Measurements from ENCODE around the gene MYO1B.

The MYO1B gene

GRCh38 chr2:191268596-191268995 is 23.4 kb downstream of the MYO1B start:
- Histone ChIP-seq H3K9me3 (ENCODE audit: control insufficient read depth in 2 of 2, low read length in 2 of 2) (no peaks in the 10 kb centered on the region), H3K9ac (ENCODE audit: low read depth in 1 of 2, low read length in 2 of 2) (no peak overlapping the region), H3K4me1 (ENCODE audit: control insufficient read depth in 2 of 2, insufficient read depth in 2 of 2, low read length in 2 of 2) (peaks cover 0 to 3% of the 10 kb centered on the region in 2 donors), H3K27ac (ENCODE audit: low read depth in 2 of 2, low read length in 2 of 2) (no peak overlapping the region), H3K27me3 (ENCODE audit: control insufficient read depth in 2 of 2, insufficient read depth in 2 of 2, low read length in 2 of 2) (no peaks in the 10 kb centered on the region), H3K36me3 (ENCODE audit: control insufficient read depth in 2 of 2, insufficient read depth in 2 of 2, low read length in 2 of 2) (no peaks in the 10 kb centered on the region), H3K4me3 (ENCODE audit: low read length in 2 of 2) (no peak overlapping the region)

GRCh38 chr2:191270306-191271161 is 25.3 kb downstream of the MYO1B start:
- no peaks in the 10 kb centered on the region for H3K9me3 ChIP-seq (ENCODE audit: control insufficient read depth in 2 of 2, low read length in 2 of 2)
- no peak overlapping the region for H3K4me3 ChIP-seq (ENCODE audit: low read length in 2 of 2)
- H3K36me3 ChIP-seq (ENCODE audit: control insufficient read depth in 2 of 2, insufficient read depth in 2 of 2, low read length in 2 of 2): no peaks in the 10 kb centered on the region
- no peaks in the 10 kb centered on the region for H3K4me1 ChIP-seq (ENCODE audit: control insufficient read depth in 2 of 2, insufficient read depth in 2 of 2, low read length in 2 of 2)
- H3K9ac ChIP-seq (ENCODE audit: low read depth in 1 of 2, low read length in 2 of 2): no peak overlapping the region
- H3K27me3 ChIP-seq (ENCODE audit: control insufficient read depth in 2 of 2, insufficient read depth in 2 of 2, low read length in 2 of 2): no peaks in the 10 kb centered on the region
- no peak overlapping the region for H3K27ac ChIP-seq (ENCODE audit: low read depth in 2 of 2, low read length in 2 of 2)

- H3K27me3 ChIP-seq (ENCODE audit: control insufficient read depth in 2 of 2, insufficient read depth in 2 of 2, low read length in 2 of 2): no peaks in the 10 kb centered on the region
- H3K9ac ChIP-seq (ENCODE audit: low read depth in 1 of 2, low read length in 2 of 2): no peak overlapping the region
- H3K4me3 ChIP-seq (ENCODE audit: low read length in 2 of 2): no peak overlapping the region
- no peak overlapping the region for H3K27ac ChIP-seq (ENCODE audit: low read depth in 2 of 2, low read length in 2 of 2)
- H3K4me1 ChIP-seq (ENCODE audit: control insufficient read depth in 2 of 2, insufficient read depth in 2 of 2, low read length in 2 of 2): no peaks in the 10 kb centered on the region
- no peaks in the 10 kb centered on the region for H3K9me3 ChIP-seq (ENCODE audit: control insufficient read depth in 2 of 2, low read length in 2 of 2)
- no peaks in the 10 kb centered on the region for H3K36me3 ChIP-seq (ENCODE audit: control insufficient read depth in 2 of 2, insufficient read depth in 2 of 2, low read length in 2 of 2)
Measured at GRCh38 chr2:191272064-191272463, 26.9 kb downstream of the MYO1B start.

GRCh38 chr2:191274413-191274815 is 29.2 kb downstream of the MYO1B start:
- Histone ChIP-seq H3K36me3 (ENCODE audit: control insufficient read depth in 2 of 2, insufficient read depth in 2 of 2, low read length in 2 of 2) (no peaks in the 10 kb centered on the region), H3K27ac (ENCODE audit: low read depth in 2 of 2, low read length in 2 of 2) (no peak overlapping the region), H3K9ac (ENCODE audit: low read depth in 1 of 2, low read length in 2 of 2) (no peak overlapping the region), H3K4me3 (ENCODE audit: low read length in 2 of 2) (no peak overlapping the region), H3K9me3 (ENCODE audit: control insufficient read depth in 2 of 2, low read length in 2 of 2) (no peaks in the 10 kb centered on the region), H3K27me3 (ENCODE audit: control insufficient read depth in 2 of 2, insufficient read depth in 2 of 2, low read length in 2 of 2) (no peaks in the 10 kb centered on the region), H3K4me1 (ENCODE audit: control insufficient read depth in 2 of 2, insufficient read depth in 2 of 2, low read length in 2 of 2) (no peaks in the 10 kb centered on the region)

GRCh38 chr2:191276792-191277465 is 31.7 kb downstream of the MYO1B start:
- Histone ChIP-seq H3K4me3 (ENCODE audit: low read length in 2 of 2) (no peak overlapping the region), H3K9ac (ENCODE audit: low read depth in 1 of 2, low read length in 2 of 2) (no peak overlapping the region), H3K9me3 (ENCODE audit: control insufficient read depth in 2 of 2, low read length in 2 of 2) (no peaks in the 10 kb centered on the region), H3K36me3 (ENCODE audit: control insufficient read depth in 2 of 2, insufficient read depth in 2 of 2, low read length in 2 of 2) (no peaks in the 10 kb centered on the region), H3K27ac (ENCODE audit: low read depth in 2 of 2, low read length in 2 of 2) (no peak overlapping the region), H3K4me1 (ENCODE audit: control insufficient read depth in 2 of 2, insufficient read depth in 2 of 2, low read length in 2 of 2) (no peaks in the 10 kb centered on the region), H3K27me3 (ENCODE audit: control insufficient read depth in 2 of 2, insufficient read depth in 2 of 2, low read length in 2 of 2) (no peaks in the 10 kb centered on the region)

- H3K27ac ChIP-seq (ENCODE audit: low read depth in 2 of 2, low read length in 2 of 2): no peak overlapping the region
- H3K36me3 ChIP-seq (ENCODE audit: control insufficient read depth in 2 of 2, insufficient read depth in 2 of 2, low read length in 2 of 2): no peaks in the 10 kb centered on the region
- H3K4me3 ChIP-seq (ENCODE audit: low read length in 2 of 2): no peak overlapping the region
- no peaks in the 10 kb centered on the region for H3K4me1 ChIP-seq (ENCODE audit: control insufficient read depth in 2 of 2, insufficient read depth in 2 of 2, low read length in 2 of 2)
- H3K27me3 ChIP-seq (ENCODE audit: control insufficient read depth in 2 of 2, insufficient read depth in 2 of 2, low read length in 2 of 2): no peaks in the 10 kb centered on the region
- no peak overlapping the region for H3K9ac ChIP-seq (ENCODE audit: low read depth in 1 of 2, low read length in 2 of 2)
- H3K9me3 ChIP-seq (ENCODE audit: control insufficient read depth in 2 of 2, low read length in 2 of 2): no peaks in the 10 kb centered on the region
Measured at GRCh38 chr2:191280290-191280689, 35.1 kb downstream of the MYO1B start.

GRCh38 chr2:191280834-191281756 is 35.9 kb downstream of the MYO1B start:
- Histone ChIP-seq H3K36me3 (ENCODE audit: control insufficient read depth in 2 of 2, insufficient read depth in 2 of 2, low read length in 2 of 2) (no peaks in the 10 kb centered on the region), H3K4me3 (ENCODE audit: low read length in 2 of 2) (no peak overlapping the region), H3K4me1 (ENCODE audit: control insufficient read depth in 2 of 2, insufficient read depth in 2 of 2, low read length in 2 of 2) (no peaks in the 10 kb centered on the region), H3K9me3 (ENCODE audit: control insufficient read depth in 2 of 2, low read length in 2 of 2) (no peaks in the 10 kb centered on the region), H3K27me3 (ENCODE audit: control insufficient read depth in 2 of 2, insufficient read depth in 2 of 2, low read length in 2 of 2) (no peaks in the 10 kb centered on the region), H3K9ac (ENCODE audit: low read depth in 1 of 2, low read length in 2 of 2) (no peak overlapping the region), H3K27ac (ENCODE audit: low read depth in 2 of 2, low read length in 2 of 2) (no peak overlapping the region)

GRCh38 chr2:191285252-191285651 is 40.0 kb downstream of the MYO1B start:
- Histone ChIP-seq H3K9me3 (ENCODE audit: control insufficient read depth in 2 of 2, low read length in 2 of 2) (no peaks in the 10 kb centered on the region), H3K4me1 (ENCODE audit: control insufficient read depth in 2 of 2, insufficient read depth in 2 of 2, low read length in 2 of 2) (no peaks in the 10 kb centered on the region), H3K9ac (ENCODE audit: low read depth in 1 of 2, low read length in 2 of 2) (no peak overlapping the region), H3K4me3 (ENCODE audit: low read length in 2 of 2) (no peak overlapping the region), H3K27me3 (ENCODE audit: control insufficient read depth in 2 of 2, insufficient read depth in 2 of 2, low read length in 2 of 2) (no peaks in the 10 kb centered on the region), H3K27ac (ENCODE audit: low read depth in 2 of 2, low read length in 2 of 2) (no peak overlapping the region), H3K36me3 (ENCODE audit: control insufficient read depth in 2 of 2, insufficient read depth in 2 of 2, low read length in 2 of 2) (no peaks in the 10 kb centered on the region)

- no peak overlapping the region for H3K27ac ChIP-seq (ENCODE audit: low read depth in 2 of 2, low read length in 2 of 2)
Measured at GRCh38 chr2:191287820-191288219, 42.6 kb downstream of the MYO1B start.

GRCh38 chr2:191289049-191289448 is 43.8 kb downstream of the MYO1B start:
- H3K4me3 ChIP-seq (ENCODE audit: low read length in 2 of 2): no peak overlapping the region
- H3K27me3 ChIP-seq (ENCODE audit: control insufficient read depth in 2 of 2, insufficient read depth in 2 of 2, low read length in 2 of 2): no peaks in the 10 kb centered on the region
- H3K36me3 ChIP-seq (ENCODE audit: control insufficient read depth in 2 of 2, insufficient read depth in 2 of 2, low read length in 2 of 2): no peaks in the 10 kb centered on the region
- no peaks in the 10 kb centered on the region for H3K9me3 ChIP-seq (ENCODE audit: control insufficient read depth in 2 of 2, low read length in 2 of 2)
- H3K27ac ChIP-seq (ENCODE audit: low read depth in 2 of 2, low read length in 2 of 2): no peak overlapping the region
- no peak overlapping the region for H3K9ac ChIP-seq (ENCODE audit: low read depth in 1 of 2, low read length in 2 of 2)
- H3K4me1 ChIP-seq (ENCODE audit: control insufficient read depth in 2 of 2, insufficient read depth in 2 of 2, low read length in 2 of 2): peaks cover 0 to 4% of the 10 kb centered on the region in 2 donors

More at GRCh38 chr2:191287820-191288219, 42.6 kb downstream of the MYO1B start:
- H3K36me3 ChIP-seq (ENCODE audit: control insufficient read depth in 2 of 2, insufficient read depth in 2 of 2, low read length in 2 of 2): no peaks in the 10 kb centered on the region
- H3K9ac ChIP-seq (ENCODE audit: low read depth in 1 of 2, low read length in 2 of 2): no peak overlapping the region
- H3K9me3 ChIP-seq (ENCODE audit: control insufficient read depth in 2 of 2, low read length in 2 of 2): no peaks in the 10 kb centered on the region
- H3K4me1 ChIP-seq (ENCODE audit: control insufficient read depth in 2 of 2, insufficient read depth in 2 of 2, low read length in 2 of 2): peaks cover 0 to 4% of the 10 kb centered on the region in 2 donors
- no peaks in the 10 kb centered on the region for H3K27me3 ChIP-seq (ENCODE audit: control insufficient read depth in 2 of 2, insufficient read depth in 2 of 2, low read length in 2 of 2)
- H3K4me3 ChIP-seq (ENCODE audit: low read length in 2 of 2): no peak overlapping the region
